Hypothalamus (tissue), 51 donors: ENCODE measurements around the gene NGDN.

Experiments
- DNase-seq, 51 donors: peaks; one replicate each; lab custom pipeline; 2025; lab: John Stamatoyannopoulos, UW

Gene NGDN

GRCh38 chr14:23465261-23465660 lies 4.2 kb upstream of the NGDN start:
- DNase-seq = no peak

DNA sequence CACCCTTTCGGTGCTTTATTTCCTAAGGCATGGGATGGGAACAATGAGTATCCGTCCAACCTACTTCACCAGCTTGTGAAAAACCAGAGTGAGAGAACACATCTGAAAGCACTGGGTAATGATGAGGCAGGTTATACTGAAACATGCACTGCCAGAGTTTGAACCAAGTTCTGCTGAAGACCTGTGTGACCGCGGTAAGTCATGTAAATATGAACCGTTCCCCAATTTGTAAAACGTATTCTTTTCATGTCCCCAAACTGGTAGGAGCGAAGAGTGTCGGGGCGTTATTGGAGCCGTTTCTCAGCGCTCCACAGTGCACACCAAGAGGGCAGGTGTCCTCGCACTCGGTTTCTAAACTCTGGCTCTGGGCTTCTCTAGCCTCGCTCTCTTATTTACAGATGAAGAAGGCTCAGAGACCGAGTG lies 788 bp upstream of the NGDN start:
- DNase-seq = no peak

- no peak for DNase-seq
Measured at GRCh38 chr14:23469906-23470403, 452 bp downstream of the NGDN start.

DNA sequence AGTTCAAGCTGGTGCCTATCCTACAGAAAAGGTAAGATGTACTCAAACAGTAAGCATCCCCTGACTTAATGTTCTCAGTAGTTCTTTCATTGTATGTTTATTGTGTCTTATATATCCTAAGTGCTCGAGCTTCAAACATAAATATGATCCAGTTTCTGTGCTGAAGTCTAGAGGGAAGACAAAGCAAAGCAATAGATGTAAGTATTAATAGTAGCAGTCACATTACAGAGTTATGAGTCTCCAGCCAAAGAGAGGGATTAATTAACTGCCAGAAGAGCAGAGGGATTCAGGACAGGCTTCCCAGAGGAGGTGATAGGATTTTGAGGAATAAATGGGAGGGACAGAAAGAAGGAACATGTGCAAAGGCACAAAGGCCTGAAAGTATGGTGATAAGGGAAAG lies 1.4 kb downstream of the NGDN start:
- no peak for DNase-seq

- peak in 22 of 51 donors; percentile 5 to 60 (median 24) for DNase-seq
Measured at GRCh38 chr14:23478109-23478759, 8.7 kb downstream of the NGDN start.

DNA sequence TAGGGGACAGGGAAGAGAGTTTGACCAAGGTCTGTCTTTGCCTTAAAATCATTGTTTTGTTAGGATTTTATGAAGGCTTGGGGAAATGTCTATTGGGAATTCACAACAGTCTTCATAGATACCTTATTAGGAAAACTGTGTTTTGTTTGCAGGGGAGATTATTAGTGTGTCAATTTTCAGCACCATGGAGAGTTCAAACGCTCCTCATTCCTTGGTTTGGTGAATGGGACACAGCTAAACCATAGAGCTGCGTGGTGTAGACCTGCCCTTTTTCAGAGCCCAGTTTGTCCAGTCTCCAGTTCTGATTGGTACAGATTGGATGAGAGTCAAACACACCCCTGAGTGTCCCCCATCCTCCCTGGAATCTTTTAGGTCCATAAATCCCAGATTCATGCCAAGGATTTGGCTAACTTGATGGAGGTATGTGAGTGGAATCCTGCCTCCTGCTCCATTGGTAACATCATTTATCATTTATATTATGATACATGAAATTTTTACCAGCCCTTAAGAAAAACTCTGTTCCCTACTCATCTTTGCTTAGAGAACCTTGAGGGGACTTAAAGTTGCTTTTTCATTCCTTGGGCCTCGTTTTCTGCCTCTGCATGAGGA lies 12.0 kb downstream of the NGDN start:
- no peak for DNase-seq

GRCh38 chr14:23481979-23482822 lies 12.7 kb downstream of the NGDN start:
- peak in 1 of 51 donors; percentile 29 for DNase-seq

DNA sequence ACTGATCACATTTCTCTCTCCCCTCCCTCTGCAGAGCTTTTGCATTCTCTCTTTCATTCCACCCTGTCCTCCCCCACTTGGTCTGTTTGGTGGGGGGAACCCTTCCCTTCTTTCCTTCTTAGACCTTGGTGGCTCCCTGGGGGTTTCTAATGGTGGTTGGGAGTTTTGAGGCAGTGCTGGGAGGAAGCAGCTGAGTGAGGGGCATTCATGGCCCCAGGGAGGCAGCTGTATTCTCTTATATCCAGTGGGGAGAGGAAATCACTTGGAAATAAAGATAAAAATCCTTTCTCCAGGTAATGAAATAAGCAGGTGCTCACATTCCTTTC lies 13.3 kb downstream of the NGDN start:
- DNase-seq = no peak

DNA sequence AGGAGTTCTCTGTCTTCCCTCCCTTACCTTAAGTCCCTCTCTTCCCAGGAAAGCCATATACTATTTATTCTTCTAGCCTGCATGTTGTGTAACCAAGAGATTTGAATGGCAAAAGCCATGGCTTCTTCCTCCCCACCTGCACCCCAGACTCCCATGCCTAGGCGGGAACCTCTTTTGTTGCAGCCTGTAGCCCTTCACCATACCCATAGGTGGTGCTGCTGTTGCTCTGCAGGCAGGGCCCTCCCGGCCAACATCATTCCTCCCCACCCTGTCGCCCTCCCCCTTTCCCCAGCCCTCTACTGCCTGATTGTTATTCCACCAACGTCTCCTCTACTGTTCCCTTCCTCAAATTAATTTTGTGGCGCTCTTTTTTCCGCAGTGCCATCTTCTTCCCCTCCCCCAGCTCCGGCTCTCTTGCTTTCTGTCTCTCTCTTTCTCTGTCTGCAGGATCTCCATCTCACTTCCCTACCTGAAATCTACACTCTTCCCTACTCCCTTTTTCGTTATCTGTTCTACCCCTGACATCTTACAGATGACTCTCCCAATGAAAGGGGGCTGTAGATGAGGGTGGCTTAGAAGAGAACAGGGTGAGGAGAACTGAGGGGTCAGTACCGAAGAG lies 13.8 kb downstream of the NGDN start:
- peak in 43 of 51 donors; percentile 11 to 87 (median 56) for DNase-seq

DNA sequence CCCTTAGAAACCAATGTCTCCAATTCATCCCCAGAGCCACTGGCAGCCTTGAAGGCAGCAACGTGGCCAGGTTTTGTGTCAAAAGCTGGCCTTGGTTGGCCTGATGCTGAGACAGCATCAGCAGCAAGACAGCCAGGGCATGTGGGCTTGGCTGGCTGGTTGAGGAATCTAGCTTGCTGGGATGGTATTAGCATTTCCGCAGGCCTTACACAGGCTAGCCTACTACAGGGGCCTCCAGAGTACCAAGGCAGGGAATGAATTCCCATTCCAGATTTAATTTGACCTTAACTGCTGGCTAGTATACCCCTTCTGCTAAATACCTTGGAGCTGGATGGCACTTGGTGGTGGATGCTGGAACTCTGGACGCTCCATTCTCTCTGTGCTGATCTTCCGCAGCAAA lies 15.8 kb downstream of the NGDN start:
- no peak for DNase-seq

- DNase-seq = no peak
Measured at GRCh38 chr14:23486036-23486435, 16.5 kb downstream of the NGDN start.

- DNase-seq = peak in 17 of 51 donors; percentile 5 to 52 (median 22)
Measured at GRCh38 chr14:23487216-23487615, 17.7 kb downstream of the NGDN start.

DNA sequence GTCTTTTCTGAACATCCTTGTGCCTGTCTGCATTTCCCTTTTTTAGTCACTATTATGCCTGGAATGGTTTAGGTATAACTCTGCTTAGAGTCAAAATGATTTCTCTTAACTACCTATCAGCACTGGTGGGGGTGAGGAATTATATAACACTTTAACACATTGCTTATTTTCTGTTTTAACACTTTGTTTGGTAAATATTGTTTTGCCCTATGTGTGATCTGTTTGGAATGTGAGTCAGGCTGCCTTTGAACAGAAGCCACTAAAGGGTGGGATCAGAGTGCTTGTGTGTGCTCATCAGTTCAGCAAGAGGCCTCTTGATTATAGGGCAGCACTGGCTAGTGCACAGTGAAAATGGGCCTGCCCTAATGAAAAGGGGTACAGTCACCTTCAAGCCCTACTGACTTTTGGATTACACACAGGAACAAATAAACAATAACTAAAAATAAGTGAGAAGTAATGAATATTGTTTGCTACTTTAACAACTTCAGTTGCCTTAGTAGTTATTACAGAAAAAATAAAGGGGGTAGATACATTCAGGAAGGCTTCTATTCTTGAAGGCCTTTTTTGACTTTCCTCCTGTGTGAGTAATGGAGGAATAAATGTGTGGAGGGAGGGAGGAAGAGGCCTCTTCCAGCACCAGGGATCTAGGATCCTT lies 23.2 kb downstream of the NGDN start:
- no peak for DNase-seq

DNA sequence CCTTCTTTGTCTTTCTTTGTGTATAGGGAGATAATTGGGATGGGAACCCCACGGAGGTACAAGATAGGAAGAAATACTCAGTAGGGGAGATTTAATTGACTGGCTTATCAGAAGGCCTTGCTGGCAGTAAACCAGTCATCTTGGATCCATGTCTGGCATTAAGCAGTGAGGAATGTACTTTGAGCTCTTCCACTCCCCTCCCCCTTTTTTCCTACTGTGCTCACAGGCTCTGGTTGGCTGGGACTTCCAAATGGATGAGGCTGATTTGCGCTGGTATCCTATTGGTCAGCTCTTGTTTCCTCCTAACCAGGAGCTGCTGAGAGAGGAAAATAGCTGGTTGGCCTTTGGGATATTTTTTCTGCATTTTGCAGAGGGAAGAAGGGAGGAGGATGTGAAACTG lies 24.7 kb downstream of the NGDN start:
- peak in 1 of 51 donors; percentile 18 for DNase-seq

DNA sequence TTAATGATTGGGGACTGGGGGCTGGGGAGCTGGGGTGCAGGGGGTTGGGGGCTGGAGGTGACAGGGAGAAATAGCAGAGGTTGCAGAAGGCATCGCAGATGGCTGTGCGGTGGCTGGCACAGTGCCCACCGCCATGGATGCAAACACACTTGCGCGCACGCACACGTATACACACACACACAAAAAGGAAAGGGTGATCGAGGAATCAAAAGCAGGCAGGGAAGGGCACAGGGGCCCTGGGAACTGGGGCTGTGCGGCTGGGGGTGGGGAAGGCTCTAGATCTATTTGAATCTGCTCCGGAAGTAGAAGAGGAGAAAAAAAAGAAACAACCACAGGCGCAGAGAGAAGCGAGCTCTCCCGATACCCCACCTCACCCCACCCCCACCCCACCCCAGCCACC lies 42.7 kb downstream of the NGDN start:
- DNase-seq = peak in 13 of 51 donors; percentile 17 to 70 (median 34)

- peak in 50 of 51 donors; percentile 59 to 94 (median 85) for DNase-seq
Measured at GRCh38 chr14:23513005-23513817, 43.7 kb downstream of the NGDN start.

- DNase-seq = peak in 16 of 51 donors; percentile 30 to 81 (median 56)
Measured at GRCh38 chr14:23513818-23514643, 44.5 kb downstream of the NGDN start.

GRCh38 chr14:23514644-23514957 lies 45.1 kb downstream of the NGDN start:
- peak in 25 of 51 donors; percentile 27 to 80 (median 52) for DNase-seq
